Measurements from ENCODE around the gene SKAP1.

Gene SKAP1

GRCh38 chr17:48104440-48104839, 325.6 kb downstream of the SKAP1 start:
- no peak for TF ChIP-seq POLR2AphosphoS5 (IDR thresholded peaks at IDR 0.05; ENCODE audit: low read depth)
- TF ChIP-seq CTCF (IDR thresholded peaks at IDR 0.05; ENCODE audit: insufficient read depth, low read length) = no peak
- TF ChIP-seq REST (IDR thresholded peaks at IDR 0.05; ENCODE audit: insufficient replicate concordance, low read depth) = no peak
- no peak for TF ChIP-seq SPI1 (IDR thresholded peaks at IDR 0.05; ENCODE audit: borderline replicate concordance, low read depth)
- TF ChIP-seq GABPA (IDR thresholded peaks at IDR 0.05; ENCODE audit: low read depth) = no peak
- DNase-seq (ENCODE audit: low read depth in 1 of 2, low spot score in 1 of 2) = no peak
- no peaks in the 10 kb centered on the region for H3K27me3 ChIP-seq (ENCODE audit: insufficient read depth, poor library complexity, severe bottlenecking)
- H3K27ac ChIP-seq (replicated peaks) = no peak overlapping the region
- no peak overlapping the region for H3K4me3 ChIP-seq (replicated peaks; ENCODE audit: insufficient read depth, low read length)

- TF ChIP-seq SPI1 (IDR thresholded peaks at IDR 0.05; ENCODE audit: borderline replicate concordance, low read depth) (no peak), REST (IDR thresholded peaks at IDR 0.05; ENCODE audit: insufficient replicate concordance, low read depth) (no peak), POLR2AphosphoS5 (IDR thresholded peaks at IDR 0.05; ENCODE audit: low read depth) (no peak), GABPA (IDR thresholded peaks at IDR 0.05; ENCODE audit: low read depth) (no peak), CTCF (IDR thresholded peaks at IDR 0.05; ENCODE audit: insufficient read depth, low read length) (no peak)
- Histone ChIP-seq H3K4me3 (replicated peaks; ENCODE audit: insufficient read depth, low read length) (no peak overlapping the region), H3K27ac (replicated peaks) (peak overlapping the region; percentile 68), H3K27me3 (ENCODE audit: insufficient read depth, poor library complexity, severe bottlenecking) (no peaks in the 10 kb centered on the region)
- peak; percentile 56 to 71 for DNase-seq (ENCODE audit: low read depth in 1 of 2, low spot score in 1 of 2)
Observed at GRCh38 chr17:48102798-48103715, 327.0 kb downstream of the SKAP1 start.

- TF ChIP-seq REST (IDR thresholded peaks at IDR 0.05; ENCODE audit: insufficient replicate concordance, low read depth) (no peak), POLR2AphosphoS5 (IDR thresholded peaks at IDR 0.05; ENCODE audit: low read depth) (no peak), GABPA (IDR thresholded peaks at IDR 0.05; ENCODE audit: low read depth) (no peak), CTCF (IDR thresholded peaks at IDR 0.05; ENCODE audit: insufficient read depth, low read length) (no peak), SPI1 (IDR thresholded peaks at IDR 0.05; ENCODE audit: borderline replicate concordance, low read depth) (no peak)
- H3K4me3 ChIP-seq (replicated peaks; ENCODE audit: insufficient read depth, low read length) = no peak overlapping the region
- H3K27ac ChIP-seq (replicated peaks) = peak overlapping the region; percentile 68
- DNase-seq (ENCODE audit: low read depth in 1 of 2, low spot score in 1 of 2) = peak in 1 of 2 experiments; percentile 46
- no peaks in the 10 kb centered on the region for H3K27me3 ChIP-seq (ENCODE audit: insufficient read depth, poor library complexity, severe bottlenecking)
Observed at GRCh38 chr17:48102043-48102750, 327.8 kb downstream of the SKAP1 start.

Data from HL-60 (cell line).